ENCODE data around the gene THAP4.

Gene THAP4, protein sequence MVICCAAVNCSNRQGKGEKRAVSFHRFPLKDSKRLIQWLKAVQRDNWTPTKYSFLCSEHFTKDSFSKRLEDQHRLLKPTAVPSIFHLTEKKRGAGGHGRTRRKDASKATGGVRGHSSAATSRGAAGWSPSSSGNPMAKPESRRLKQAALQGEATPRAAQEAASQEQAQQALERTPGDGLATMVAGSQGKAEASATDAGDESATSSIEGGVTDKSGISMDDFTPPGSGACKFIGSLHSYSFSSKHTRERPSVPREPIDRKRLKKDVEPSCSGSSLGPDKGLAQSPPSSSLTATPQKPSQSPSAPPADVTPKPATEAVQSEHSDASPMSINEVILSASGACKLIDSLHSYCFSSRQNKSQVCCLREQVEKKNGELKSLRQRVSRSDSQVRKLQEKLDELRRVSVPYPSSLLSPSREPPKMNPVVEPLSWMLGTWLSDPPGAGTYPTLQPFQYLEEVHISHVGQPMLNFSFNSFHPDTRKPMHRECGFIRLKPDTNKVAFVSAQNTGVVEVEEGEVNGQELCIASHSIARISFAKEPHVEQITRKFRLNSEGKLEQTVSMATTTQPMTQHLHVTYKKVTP

GRCh38 chr2:241637018-241637794, at the start of gene THAP4, which contains the start of gene ATG4B:
Gene THAP4 (minus strand): TSS chr2:241637158. CDS start chr2:241637017, 141 bp downstream.
Gene ATG4B (plus strand): TSS chr2:241637693. CDS start chr2:241637715, 22 bp downstream.
- DNase-seq = peak; percentile 83 to 90

DNA sequence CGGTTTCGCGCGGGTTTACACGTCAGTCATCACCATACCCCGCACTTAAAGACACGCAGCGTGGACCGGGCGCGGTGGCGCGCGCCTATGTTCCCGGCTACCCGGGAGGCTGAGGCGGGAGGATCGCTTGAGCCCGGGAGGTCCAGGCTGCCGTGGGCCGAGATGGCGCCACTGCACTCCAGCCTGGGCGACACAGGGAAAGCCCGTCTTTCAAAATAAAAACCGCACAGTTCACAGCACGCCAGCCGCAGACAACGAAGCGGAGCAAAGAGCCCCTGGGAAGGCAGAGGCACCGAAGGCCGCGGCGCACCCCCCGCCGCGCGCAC, 49.3 kb upstream of the THAP4 start:
- no peak for DNase-seq

DNA sequence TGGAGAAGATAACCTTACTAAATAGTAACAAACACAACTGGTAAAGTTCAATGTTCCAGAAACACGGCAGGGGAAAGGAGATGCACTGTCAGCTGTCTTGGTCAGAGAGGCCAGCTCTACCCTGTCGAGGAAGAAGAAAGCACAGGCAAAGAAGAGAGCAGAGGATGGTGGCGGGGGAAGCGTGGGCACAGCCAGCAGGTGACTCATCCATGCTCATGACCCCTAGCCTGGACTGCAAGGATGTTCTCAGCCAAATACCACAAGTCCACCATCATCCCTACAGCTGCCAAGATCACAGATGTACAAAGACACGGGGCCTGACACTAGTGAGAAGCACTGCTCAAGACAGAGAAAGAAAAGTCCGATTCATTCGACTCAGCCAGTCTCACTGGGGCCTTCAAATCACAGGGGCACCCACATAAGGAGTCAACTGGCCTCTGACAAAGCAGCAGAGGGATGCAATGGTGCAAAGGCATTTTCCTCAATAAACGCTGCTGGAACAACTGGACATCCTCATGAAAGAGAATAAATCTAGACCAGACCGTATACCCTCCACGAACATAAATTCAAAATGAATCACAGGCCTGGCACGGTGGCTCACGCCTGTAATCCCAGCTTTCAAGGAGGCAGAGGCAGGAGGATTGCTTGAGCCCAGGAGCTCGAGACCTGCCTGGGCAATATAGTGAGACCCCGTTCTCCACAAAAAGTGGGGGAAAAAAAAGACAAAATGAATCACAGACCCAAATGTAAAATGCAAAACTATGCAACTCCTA, 44.1 kb upstream of the THAP4 start:
- no peak for DNase-seq

DNA sequence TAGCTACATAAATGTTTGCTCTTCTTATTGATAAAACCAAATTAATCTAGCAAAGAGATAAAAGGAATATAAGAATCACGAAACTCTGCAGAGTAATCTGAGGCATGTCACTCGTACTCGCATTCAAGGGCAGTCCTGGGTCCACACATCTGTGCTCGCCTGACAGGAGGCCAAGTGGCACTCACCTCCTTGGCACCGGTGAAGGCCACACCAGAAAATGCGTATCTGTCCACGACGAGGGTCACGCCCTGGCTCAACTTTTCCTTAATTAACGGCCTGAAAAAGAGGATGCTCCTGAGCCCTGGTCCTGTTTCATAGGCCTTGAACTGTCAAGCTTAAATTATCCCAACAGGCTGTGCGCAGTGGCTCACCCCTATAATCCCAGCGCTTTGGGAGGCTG, 43.1 kb upstream of the THAP4 start:
- DNase-seq = no peak

DNA sequence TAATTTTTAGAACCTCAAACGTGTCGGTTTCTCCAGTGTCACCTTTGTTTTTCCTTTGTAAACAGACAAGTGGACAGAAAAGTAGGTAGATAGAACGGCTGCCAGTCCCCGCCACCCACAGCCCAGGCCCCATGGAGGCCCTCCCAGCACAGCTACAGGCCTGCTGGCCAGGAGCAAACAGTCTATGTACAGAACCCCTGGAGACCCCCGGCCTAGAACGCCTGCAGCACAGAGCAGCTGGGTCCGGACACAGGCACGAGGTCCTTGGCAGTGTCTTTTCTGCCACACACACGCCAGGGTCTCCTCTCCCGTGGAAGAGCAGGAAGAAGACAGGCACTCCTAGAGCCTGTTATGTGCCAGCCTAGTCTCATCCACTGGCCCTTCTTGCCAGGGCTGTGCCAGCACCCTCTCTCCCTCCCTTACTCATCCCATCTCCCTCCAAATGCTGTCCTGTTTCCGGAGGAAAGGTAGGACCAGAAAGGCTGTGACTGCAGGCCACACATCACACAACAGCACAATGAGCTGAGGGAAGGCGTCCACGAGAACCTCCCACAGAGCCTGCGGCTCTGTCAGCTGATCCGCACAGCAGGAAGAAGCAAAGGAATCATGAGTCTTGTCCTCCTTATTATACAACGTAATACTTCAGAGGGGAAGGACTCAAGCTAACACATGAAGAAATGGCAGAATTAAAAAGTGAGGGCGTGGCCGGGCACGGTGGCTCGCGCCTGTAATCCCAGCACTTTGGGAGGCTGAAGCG, 42.0 kb upstream of the THAP4 start:
- DNase-seq = no peak

GRCh38 chr2:241678307-241678706, 41.3 kb upstream of the THAP4 start:
- no peak for DNase-seq

- no peak for DNase-seq
Observed at GRCh38 chr2:241677392-241677791, 40.4 kb upstream of the THAP4 start.

DNA sequence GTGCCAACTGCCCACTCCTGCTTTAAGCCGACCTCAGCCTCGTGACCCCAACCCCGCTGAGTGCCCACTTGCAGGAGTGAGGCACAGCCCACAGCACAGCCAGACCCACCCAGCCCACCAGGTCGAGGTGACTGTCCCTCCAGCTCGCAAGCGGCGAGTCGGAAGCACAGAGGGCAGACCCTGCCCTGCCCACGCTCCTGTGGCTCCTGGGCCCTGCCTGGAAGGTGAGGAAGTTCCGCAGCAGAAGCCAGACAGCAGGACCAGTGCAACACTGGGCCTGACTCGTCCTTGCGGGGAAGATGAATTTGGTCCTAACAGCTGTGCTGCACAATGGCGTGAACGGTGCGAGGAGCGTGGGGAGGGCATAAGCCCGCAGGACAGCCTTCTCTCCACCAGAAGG, 39.7 kb upstream of the THAP4 start:
- DNase-seq = no peak

GRCh38 chr2:241675885-241676284, 38.9 kb upstream of the THAP4 start:
- no peak for DNase-seq

- no peak for DNase-seq
Observed at GRCh38 chr2:241673797-241674725, 37.1 kb upstream of the THAP4 start.

GRCh38 chr2:241673189-241673663, 36.3 kb upstream of the THAP4 start:
- DNase-seq = no peak

DNA sequence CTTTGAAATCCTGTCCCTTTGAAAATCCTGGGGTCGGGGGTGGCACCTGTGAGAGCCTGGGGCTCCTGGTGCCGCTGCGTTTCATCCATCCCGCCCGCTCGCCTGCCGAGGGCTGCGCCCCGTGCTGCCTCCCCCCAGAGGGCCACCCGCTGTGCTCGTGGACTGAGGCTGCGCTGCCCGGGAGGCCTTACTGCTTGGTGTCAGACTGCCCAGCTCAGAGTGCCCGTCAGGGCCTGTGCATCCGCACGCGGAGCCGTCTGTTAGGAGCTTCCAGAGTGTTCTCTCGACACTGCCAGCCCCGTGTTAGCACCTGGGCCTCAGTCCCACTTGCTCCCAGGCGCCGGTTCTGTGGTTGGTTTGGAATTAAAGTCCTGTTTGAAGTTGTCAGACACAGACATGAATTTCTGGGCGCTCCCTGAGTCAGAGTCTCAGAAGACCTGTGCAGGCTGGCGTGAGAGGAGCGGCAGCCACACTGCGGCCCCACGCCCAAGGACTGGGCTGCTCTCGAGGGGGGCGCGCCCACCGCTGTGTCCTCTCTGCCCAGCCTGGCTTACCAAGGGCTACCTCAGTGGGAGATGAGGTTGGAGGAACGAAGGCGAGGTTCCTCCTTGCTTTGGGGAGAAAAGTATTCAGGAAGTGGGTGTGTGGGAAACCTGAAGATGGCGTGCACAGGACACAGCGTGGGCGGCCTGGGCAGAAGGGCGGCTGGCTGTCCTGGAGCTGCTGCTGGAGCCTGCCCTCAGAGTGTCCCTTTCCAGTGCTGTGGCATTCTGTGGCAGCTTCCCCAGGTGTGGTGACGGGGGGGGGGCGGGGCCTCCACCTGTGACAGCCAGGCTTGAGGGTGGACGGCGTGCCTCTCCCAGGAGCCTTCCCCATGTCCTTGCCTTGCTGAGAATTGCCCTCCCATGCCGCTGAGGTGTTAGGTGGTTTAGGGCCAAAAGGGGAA, 35.6 kb upstream of the THAP4 start:
- no peak for DNase-seq

- no peak for DNase-seq
Observed at GRCh38 chr2:241671457-241672240, 34.7 kb upstream of the THAP4 start.

DNA sequence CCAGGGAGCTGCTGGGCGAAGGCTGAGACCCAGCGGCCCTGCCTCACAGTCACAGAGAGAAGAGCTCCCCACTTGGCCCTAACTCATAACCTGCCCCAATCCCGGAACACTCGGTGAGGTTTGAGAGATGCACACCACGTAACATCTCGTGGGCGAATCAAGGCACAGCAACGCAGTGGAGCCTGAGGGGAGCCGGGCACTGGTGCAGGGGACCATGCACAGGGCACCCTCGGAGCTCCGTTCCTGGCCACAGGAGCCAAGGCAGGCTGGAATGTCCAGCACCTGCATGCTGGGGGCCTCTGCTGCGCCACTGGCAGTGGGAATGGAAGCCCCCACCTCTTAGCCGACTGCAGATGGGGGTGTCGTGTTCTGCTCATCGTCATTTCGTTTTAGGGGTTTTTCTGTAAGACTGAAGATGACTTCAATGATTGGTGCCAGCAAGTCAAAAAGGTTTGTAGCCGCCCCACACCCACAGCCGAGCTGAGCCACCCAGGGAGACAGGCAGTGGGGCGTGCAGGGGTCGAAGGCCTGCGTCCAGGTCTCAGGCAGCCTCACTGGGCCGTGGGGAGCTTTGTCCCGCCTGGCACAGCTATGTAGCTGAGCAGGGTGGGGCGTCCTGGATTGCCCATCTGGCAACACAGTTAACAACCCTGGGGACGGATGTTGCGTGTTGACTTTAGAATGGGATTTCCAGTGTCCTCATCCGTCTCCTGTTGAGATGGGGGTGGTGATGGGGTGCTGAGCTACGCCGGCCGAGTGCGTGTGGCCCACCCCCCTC, 33.6 kb upstream of the THAP4 start:
- no peak for DNase-seq

DNA sequence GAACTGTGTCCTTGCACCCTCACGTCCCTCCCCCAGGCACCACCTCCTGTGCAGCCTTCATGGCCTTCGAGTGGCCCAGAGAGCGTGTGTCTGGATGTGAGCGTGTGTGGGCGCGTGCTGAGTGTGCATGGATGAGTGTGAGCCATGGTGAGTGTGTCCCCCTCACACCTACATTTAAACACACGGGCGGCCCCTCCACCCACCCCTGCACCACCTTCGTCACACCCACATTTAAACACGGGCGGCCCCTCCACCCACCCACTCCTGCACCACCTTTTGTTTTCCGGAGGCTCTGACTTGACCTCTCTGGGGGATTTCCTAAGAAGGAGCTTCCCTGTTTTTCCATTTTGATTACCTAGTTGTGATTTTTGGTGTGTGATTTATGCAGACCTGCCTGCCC, 31.9 kb upstream of the THAP4 start:
- DNase-seq = no peak

GRCh38 chr2:241668354-241668753, 31.4 kb upstream of the THAP4 start:
- DNase-seq = no peak

DNA sequence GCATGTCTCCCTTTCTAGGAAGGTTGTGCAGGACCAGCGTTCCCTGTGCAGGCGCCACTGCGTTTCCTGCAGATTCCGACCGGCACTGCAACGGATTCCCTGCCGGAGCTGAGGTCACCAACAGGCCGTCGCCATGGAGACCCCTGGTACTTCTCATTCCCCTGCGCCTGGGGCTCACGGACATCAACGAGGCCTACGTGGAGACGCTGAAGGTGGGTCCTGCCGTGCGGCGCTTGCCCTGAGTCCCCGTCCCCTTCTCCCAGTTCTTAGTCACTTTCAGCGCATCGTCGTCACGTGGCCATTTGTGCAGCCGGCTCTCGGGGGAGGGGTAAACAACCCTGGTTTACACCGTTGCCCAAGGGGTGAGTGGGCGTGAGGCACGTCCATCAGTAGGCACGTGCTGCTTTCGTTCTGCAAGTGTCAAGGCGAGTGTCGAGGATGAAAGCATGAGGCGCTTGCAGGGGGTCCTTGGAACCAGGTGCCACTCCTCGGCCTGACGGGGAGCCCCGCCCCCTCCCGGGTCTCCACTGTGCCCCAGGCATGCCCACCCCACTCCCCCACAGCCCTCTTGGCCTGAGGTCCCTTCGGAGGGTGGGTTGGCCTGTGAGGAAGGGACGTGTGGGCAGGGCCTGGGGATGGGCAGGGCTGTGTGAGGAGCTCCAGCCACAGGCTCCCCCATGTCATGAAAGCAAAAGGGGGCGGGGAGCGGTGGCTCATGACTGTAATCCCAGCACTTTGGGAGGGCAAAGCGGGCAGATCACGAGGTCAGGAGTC, 29.9 kb upstream of the THAP4 start:
- no peak for DNase-seq

Measured in NCI-H1930 (cell line).